Heart left ventricle (tissue), 13 donors: ENCODE measurements around the gene TTC3.

ENCODE experiments used
- CTCF ChIP-seq, 12 donors: fragments of 200-600 bp; sonication (generic) in 4 of 12; IDR thresholded peaks; one replicate each; pipeline versions ENCODE4 v1.5.0 to v1.8.0; 2018 to 2022; ENCODE audit warnings: antibody characterized with exemption in 12 of 12, mild to moderate bottlenecking in 5 of 12
- POLR2A ChIP-seq, 2 donors: fragments of 450-650 bp; IDR thresholded peaks; one replicate each; pipeline ENCODE4 v1.6.1; 2017; ENCODE audit warnings: antibody characterized with exemption in 2 of 2, mild to moderate bottlenecking in 2 of 2, moderate library complexity in 2 of 2
- donor health status: ischemic (EF 13 %, LVEDD 7.1; RV severe dilation, severe dysfunction).
- donor health status: DM: no; HTN: yes; CAD: no.
- donor health status: DM: no; HTN: no; CAD: no.
- donor health status: ischemic (EF 25% LVEDD 6.9; RV normal size, moderate dysfunction).
- donor health status: ischemic (EF 25% LVEDD 5.7; RV mildly dilated, moderate dysfunction).
- donor health status: ischemic (EF 35%, LVEDD 5.7; RV mildly dilated, moderate dysfunction).
- donor health status: nonischemic (EF 11% LVEDD 7.7; RV severe dilation, severe dysfunction).
- donor health status: DM: yes; HTN: yes; CAD: no.
- donor health status: PGD.
- donor health status: ischemic (EF 29% LVEDD 5.4; RV normal size, mild dysfunction).
- donor health status: nonischemic (EF 23%, LVEDD 6.1; RV moderate dilation, normal function).

DNA sequence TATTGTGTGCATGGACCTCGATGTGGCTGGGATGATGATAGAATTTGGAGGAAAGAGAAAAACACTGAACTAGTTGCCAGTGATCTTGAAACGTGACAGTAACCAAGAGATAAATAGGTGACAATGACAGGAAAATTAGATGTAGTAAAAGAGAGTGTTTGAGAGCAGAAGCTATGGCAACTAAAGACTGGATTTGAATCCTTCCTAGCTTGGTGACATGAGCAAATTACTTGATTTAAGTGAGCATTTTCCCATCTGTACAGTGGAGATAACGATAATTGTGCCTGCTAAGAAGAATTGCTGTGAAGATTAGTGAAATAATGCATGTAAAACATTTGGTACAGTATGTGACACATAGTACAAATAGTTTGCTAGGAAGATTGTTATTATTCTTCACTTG, 12.7 kb downstream of the TTC3 start:
- no peak for TF ChIP-seq CTCF (IDR thresholded peaks at IDR 0.05)
- TF ChIP-seq POLR2A (IDR thresholded peaks at IDR 0.05): no peak
